B cell (primary cell): ENCODE data around the gene PAIP2B. TPM values are rescaled to one million over a fixed set of nuclear protein-coding genes. Genes with fewer than 3 reads are reported as not detected.

ENCODE experiments used
- ATAC-seq: fragments of 200-7000 bp; cut with Tn5 transposase; one replicate; pipeline ENCODE4 v1.10.0; 2021; ENCODE audit warnings: low read depth, mild to moderate bottlenecking, moderate number of reproducible peaks, moderate library complexity
- CTCF ChIA-PET: fragments of 350-600 bp; sonication (Branson Sonifier 250); formaldehyde crosslinking; loops from one replicate; lab custom pipeline; 2021; ENCODE audit warnings: antibody characterized with exemption, inconsistent platforms; lab: Charles Lee
- POLR2A ChIA-PET: fragments of 350-600 bp; sonication (Branson Sonifier 250); formaldehyde crosslinking; loops from one replicate; lab custom pipeline; 2021; ENCODE audit warnings: antibody characterized with exemption; lab: Charles Lee
- DNase-seq: peaks from one replicate; pipeline ENCODE4 v3.0.0; 2013
- H2AFZ ChIP-seq: 2 replicates; pipeline ENCODE4 v1.6.1; 2012; ENCODE audit warnings: mild to moderate bottlenecking, low read depth, low read length; ENCODE audit not compliant: insufficient read depth, poor library complexity, severe bottlenecking
- H3K27ac ChIP-seq, 2 donors: 1 replicate in 1 of 2; 2 replicates in 1 of 2; pipeline ENCODE4 v1.5.1; 2012 to 2013; ENCODE audit warnings: low read length in 2 of 2, mild to moderate bottlenecking in 2 of 2, moderate library complexity in 1 of 2
- H3K27me3 ChIP-seq, 4 experiments: fragments of 200-600 bp in 1 of 4; sonication (generic) in 1 of 4; replicated peaks in 1 of 4; 1 replicate in 2 of 4; 2 replicates in 2 of 4; pipeline versions ENCODE4 v1.6.1 to v1.7.0; 2013 to 2016; ENCODE audit warnings: low read length in 3 of 4, mild to moderate bottlenecking in 2 of 4, mixed read lengths in 1 of 4, moderate library complexity in 1 of 4; ENCODE audit not compliant: insufficient read depth in 4 of 4, control insufficient read depth in 3 of 4; ENCODE audit errors: control extremely low read depth in 1 of 4
- H3K36me3 ChIP-seq, 2 experiments: replicated peaks in 1 of 2; 1 replicate in 1 of 2; 2 replicates in 1 of 2; pipeline versions ENCODE4 v1.6.1 to v1.7.1; 2013; ENCODE audit warnings: low read length in 1 of 2; ENCODE audit not compliant: insufficient read depth in 2 of 2, control insufficient read depth in 1 of 2; ENCODE audit errors: control extremely low read depth in 1 of 2, extremely low read depth in 1 of 2
- H3K4me1 ChIP-seq, 2 donors: fragments of 200-600 bp in 1 of 2; sonication (generic) in 1 of 2; 1 replicate in 1 of 2; 2 replicates in 1 of 2; pipeline versions ENCODE4 v1.5.1 to v1.6.1; 2013 to 2017; ENCODE audit warnings: low read length in 2 of 2; ENCODE audit not compliant: control insufficient read depth in 2 of 2, insufficient read depth in 2 of 2
- H3K4me2 ChIP-seq: replicated peaks from 2 replicates; pipeline ENCODE3; 2012; ENCODE audit warnings: mild to moderate bottlenecking, low read depth, low read length; ENCODE audit not compliant: poor library complexity, severe bottlenecking
- H3K4me3 ChIP-seq, 5 experiments: fragments of 200-600 bp in 1 of 5; sonication (generic) in 1 of 5; 1 replicate in 3 of 5; 2 replicates in 2 of 5; pipeline versions ENCODE4 v1.5.1 to v1.7.0; 2011 to 2016; ENCODE audit warnings: low read length in 4 of 5, mild to moderate bottlenecking in 4 of 5, low read depth in 2 of 5, control low read depth in 1 of 5, moderate library complexity in 1 of 5; ENCODE audit not compliant: insufficient read depth in 1 of 5; ENCODE audit errors: control extremely low read depth in 1 of 5, extremely low read depth in 1 of 5
- H3K79me2 ChIP-seq: fragments of 200-600 bp; sonication (generic); one replicate; pipeline ENCODE4 v1.6.0; 2016; ENCODE audit warnings: low read length; ENCODE audit not compliant: control insufficient read depth, insufficient read depth
- H3K9ac ChIP-seq: fragments of 200-600 bp; sonication (generic); 2 replicates; pipeline ENCODE4 v1.6.1; 2017; ENCODE audit warnings: mild to moderate bottlenecking, low read length, moderate library complexity
- H3K9me3 ChIP-seq, 3 donors: one replicate each; pipeline versions ENCODE4 v1.6.1 to v1.7.1; 2013; ENCODE audit warnings: low read length in 2 of 3; ENCODE audit not compliant: control insufficient read depth in 2 of 3, insufficient read depth in 1 of 3; ENCODE audit errors: control extremely low read depth in 1 of 3
- H4K20me1 ChIP-seq: 2 replicates; pipeline ENCODE4 v1.6.0; 2012; ENCODE audit warnings: mild to moderate bottlenecking, low read length; ENCODE audit not compliant: insufficient read depth, control insufficient read depth, poor library complexity, severe bottlenecking
- H3K27ac Mint-ChIP-seq: one replicate; pipeline ENCODE4 v1.8.0; 2021; ENCODE audit warnings: mixed read lengths
- H3K27me3 Mint-ChIP-seq: one replicate; pipeline ENCODE4 v1.8.0; 2021; ENCODE audit warnings: mixed read lengths
- H3K4me1 Mint-ChIP-seq: one replicate; pipeline ENCODE4 v1.8.0; 2021; ENCODE audit warnings: mixed read lengths
- H3K4me3 Mint-ChIP-seq: one replicate; pipeline ENCODE4 v1.8.0; 2021; ENCODE audit warnings: mixed read lengths
- H3K9me3 Mint-ChIP-seq: one replicate; pipeline ENCODE4 v1.8.0; 2022; ENCODE audit warnings: mixed read lengths; ENCODE audit not compliant: insufficient read depth
- EZH2 ChIP-seq: IDR thresholded peaks from 2 replicates; pipeline ENCODE4 v1.6.1; 2012; ENCODE audit warnings: borderline replicate concordance, low read depth, mild to moderate bottlenecking, moderate library complexity, low read length; ENCODE audit not compliant: insufficient read depth, poor library complexity, severe bottlenecking
- WGBS: methylation state at CpG from one replicate; pipeline ENCODE4 v1.1.5; 2013; ENCODE audit warnings: missing lambda C conversion rate; ENCODE audit not compliant: insufficient coverage; 5-methylcytosine and 5-hydroxymethylcytosine counted together
- intact Hi-C: fragments of 100-400 bp; cut with micrococcal nuclease; formaldehyde crosslinking; loops from one replicate; pipeline ENCODE4 v1.10.0; 2022
- polyA plus RNA-seq: library from polyadenylated mRNA; depleted of rRNA; stranded (reverse); fragments of >200 nt; gene quantifications from 2 replicates; pipeline ENCODE4 v1.2.3, GENCODE V29; 2012
- total RNA-seq, 2 donors: library from RNA; stranded (reverse); fragments of 120-200 nt in 1 of 2; gene quantifications; 1 replicate in 1 of 2; 2 replicates in 1 of 2; pipeline versions ENCODE4 v1.2.3 to v1.2.4, GENCODE V29; 2013 to 2022
- TF ChIP-seq, protein P1 (sequence below): fragments of 200-600 bp; IDR thresholded peaks from one replicate; pipeline ENCODE4 v1.8.0; 2022; ENCODE audit warnings: antibody characterized with exemption, mild to moderate bottlenecking

The PAIP2B gene
- total and polyA plus RNA-seq, 2 donors (not counting 1 experiment from before 2014, with no cell fraction given): 4.7 to 10.2 TPM

DNA sequence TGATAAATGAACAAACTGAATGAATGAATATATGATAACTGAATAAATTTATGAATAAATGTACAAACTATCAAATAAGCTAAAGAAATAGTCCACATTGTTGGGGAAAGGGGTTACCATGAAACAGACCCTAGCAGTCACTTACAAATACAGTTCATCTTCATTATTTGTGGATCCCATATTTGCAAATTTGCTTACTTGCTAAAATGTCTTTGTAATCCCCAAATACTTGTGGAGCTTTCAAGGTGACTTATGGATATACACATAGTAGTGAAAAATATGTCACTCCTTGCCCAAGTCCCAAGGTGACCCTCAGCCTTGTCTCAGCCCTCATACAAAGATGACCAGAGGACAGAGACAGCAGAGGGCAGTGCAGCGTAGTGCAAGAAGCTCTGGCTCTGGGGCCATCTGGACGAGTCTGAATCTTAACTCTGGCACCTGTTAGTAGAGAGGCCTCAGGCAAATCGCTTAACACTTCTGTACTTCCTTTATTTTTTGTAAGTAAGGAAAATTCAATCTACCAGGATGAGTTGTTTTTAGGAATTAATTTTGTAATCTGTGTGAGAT, 3.1 kb downstream of the PAIP2B start:
- Histone ChIP-seq H4K20me1 (peaks cover 9% of the 10 kb centered on the region), H3K27me3 (no peaks in the 10 kb centered on the region), H3K27ac (no peak overlapping the region), H3K79me2 (peaks cover 46% of the 10 kb centered on the region), H3K4me1 (peaks cover 15 to 23% of the 10 kb centered on the region in 2 donors), H3K4me2 (peak overlapping the region; percentile 15), H3K36me3 (peaks cover 0 to 7% of the 10 kb centered on the region in 2 experiments), H3K9ac (no peak overlapping the region), H3K9me3 (peaks cover 0 to 1% (median 0%) of the 10 kb centered on the region in 3 donors), H2AFZ (no peak overlapping the region), H3K4me3 (no peak overlapping the region)
- Mint-ChIP-seq H3K4me3 (no peak overlapping the region), H3K27me3 (no peaks in the 10 kb centered on the region), H3K9me3 (no peaks in the 10 kb centered on the region), H3K4me1 (peaks cover 40% of the 10 kb centered on the region), H3K27ac (no peak overlapping the region)
- DNase-seq (peak; percentile 58), ATAC-seq (no peak)
- WGBS: 60% methylated on average over 1 of the region's 3 CpGs
- intact Hi-C loops: no loop called here
- ChIA-PET CTCF (interaction anchor here (0.7 to 4.4 kb wide), 13 partner anchors 16 to 289 kb away, joined by 3 to 34 read pairs (median 3); partner anchors contain the start of gene ZNF638), POLR2A (interaction anchor here (0.7 kb wide), 1 partner anchor 157 kb away, joined by 3 read pairs; no protein-coding TSS in a partner anchor)
- TF ChIP-seq, protein P1, sequence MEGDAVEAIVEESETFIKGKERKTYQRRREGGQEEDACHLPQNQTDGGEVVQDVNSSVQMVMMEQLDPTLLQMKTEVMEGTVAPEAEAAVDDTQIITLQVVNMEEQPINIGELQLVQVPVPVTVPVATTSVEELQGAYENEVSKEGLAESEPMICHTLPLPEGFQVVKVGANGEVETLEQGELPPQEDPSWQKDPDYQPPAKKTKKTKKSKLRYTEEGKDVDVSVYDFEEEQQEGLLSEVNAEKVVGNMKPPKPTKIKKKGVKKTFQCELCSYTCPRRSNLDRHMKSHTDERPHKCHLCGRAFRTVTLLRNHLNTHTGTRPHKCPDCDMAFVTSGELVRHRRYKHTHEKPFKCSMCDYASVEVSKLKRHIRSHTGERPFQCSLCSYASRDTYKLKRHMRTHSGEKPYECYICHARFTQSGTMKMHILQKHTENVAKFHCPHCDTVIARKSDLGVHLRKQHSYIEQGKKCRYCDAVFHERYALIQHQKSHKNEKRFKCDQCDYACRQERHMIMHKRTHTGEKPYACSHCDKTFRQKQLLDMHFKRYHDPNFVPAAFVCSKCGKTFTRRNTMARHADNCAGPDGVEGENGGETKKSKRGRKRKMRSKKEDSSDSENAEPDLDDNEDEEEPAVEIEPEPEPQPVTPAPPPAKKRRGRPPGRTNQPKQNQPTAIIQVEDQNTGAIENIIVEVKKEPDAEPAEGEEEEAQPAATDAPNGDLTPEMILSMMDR: no peak
- TF ChIP-seq EZH2: no peak

DNA sequence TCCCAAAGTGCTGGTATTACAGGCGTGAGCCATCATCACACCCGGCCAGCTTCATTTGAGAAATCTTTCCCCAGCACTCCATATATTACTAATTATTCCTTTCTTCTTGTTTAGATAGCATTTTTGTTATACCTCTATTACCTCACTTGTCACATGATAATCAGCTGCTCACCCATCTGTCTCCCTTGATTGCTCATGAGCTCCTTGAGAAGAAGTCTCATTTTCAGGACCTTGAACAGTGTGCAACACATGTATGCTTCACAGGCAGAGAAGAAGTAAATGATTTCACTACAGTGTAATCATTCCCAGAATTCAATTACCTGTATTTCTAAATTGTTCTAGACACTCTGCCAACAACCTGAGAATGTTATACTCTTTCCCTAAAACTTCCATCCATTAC, 6.2 kb downstream of the PAIP2B start:
- no peak overlapping the region for H3K9ac ChIP-seq
- no peaks in the 10 kb centered on the region for H3K9me3 Mint-ChIP-seq
- H3K4me2 ChIP-seq: no peak overlapping the region
- TF ChIP-seq EZH2: no peak
- TF ChIP-seq, protein P1: no peak
- ATAC-seq (no peak), DNase-seq (peak; percentile 27)
- H3K4me1 ChIP-seq: peaks cover under 1 to 15% of the 10 kb centered on the region in 2 donors
- H3K79me2 ChIP-seq: peaks cover 53% of the 10 kb centered on the region
- H3K4me3 ChIP-seq: no peak overlapping the region
- WGBS: no CpG with 5 or more reads among the region's 2 CpGs
- no peaks in the 10 kb centered on the region for H3K27me3 ChIP-seq
- H2AFZ ChIP-seq: no peak overlapping the region
- peaks cover 28% of the 10 kb centered on the region for H3K4me1 Mint-ChIP-seq
- H3K9me3 ChIP-seq: peaks cover 0 to 1% (median 0%) of the 10 kb centered on the region in 3 donors
- peaks cover 9% of the 10 kb centered on the region for H4K20me1 ChIP-seq
- ChIA-PET POLR2A (no interaction called here), CTCF (interaction anchor here (0.5 to 4.4 kb wide), 4 partner anchors 15 to 498 kb away, joined by 3 to 34 read pairs (median 16); no protein-coding TSS in a partner anchor)
- H3K27me3 Mint-ChIP-seq: no peaks in the 10 kb centered on the region
- H3K36me3 ChIP-seq: peaks cover 0 to 7% of the 10 kb centered on the region in 2 experiments
- intact Hi-C loops: no loop called here
- H3K27ac ChIP-seq: no peak overlapping the region
- no peak overlapping the region for H3K27ac Mint-ChIP-seq
- H3K4me3 Mint-ChIP-seq: no peak overlapping the region
